ENCODE measurements around the gene TYROBP.

DNA sequence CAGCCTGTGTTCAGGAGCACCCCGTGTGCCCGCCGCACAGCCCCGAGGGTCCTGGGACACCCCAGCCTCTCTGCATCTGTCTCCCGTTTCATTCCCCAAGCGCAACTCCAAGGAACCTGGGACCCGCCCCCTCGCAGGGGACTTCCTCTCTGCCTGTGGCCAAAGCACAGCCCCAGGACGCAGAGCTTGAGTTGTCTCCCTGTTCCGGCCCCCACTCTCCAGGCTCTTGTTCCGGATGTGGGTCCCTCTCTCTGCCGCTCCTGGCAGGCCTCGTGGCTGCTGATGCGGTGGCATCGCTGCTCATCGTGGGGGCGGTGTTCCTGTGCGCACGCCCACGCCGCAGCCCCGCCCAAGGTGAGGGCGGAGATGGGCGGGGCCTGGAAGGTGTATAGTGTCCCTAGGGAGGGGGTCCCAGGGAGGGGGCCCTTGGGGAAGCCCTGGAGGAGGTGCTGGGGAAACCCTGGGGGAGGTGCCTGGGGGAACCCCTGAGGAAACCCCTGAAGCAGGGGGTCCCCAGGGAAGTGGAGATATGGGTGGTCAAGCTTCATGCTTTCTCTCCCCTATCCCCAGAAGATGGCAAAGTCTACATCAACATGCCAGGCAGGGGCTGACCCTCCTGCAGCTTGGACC, 4.4 kb downstream of the TYROBP start:
- TF ChIP-seq, protein P1, sequence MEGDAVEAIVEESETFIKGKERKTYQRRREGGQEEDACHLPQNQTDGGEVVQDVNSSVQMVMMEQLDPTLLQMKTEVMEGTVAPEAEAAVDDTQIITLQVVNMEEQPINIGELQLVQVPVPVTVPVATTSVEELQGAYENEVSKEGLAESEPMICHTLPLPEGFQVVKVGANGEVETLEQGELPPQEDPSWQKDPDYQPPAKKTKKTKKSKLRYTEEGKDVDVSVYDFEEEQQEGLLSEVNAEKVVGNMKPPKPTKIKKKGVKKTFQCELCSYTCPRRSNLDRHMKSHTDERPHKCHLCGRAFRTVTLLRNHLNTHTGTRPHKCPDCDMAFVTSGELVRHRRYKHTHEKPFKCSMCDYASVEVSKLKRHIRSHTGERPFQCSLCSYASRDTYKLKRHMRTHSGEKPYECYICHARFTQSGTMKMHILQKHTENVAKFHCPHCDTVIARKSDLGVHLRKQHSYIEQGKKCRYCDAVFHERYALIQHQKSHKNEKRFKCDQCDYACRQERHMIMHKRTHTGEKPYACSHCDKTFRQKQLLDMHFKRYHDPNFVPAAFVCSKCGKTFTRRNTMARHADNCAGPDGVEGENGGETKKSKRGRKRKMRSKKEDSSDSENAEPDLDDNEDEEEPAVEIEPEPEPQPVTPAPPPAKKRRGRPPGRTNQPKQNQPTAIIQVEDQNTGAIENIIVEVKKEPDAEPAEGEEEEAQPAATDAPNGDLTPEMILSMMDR (IDR thresholded peaks at IDR 0.05; ENCODE audit: low read depth, low read length, missing input control): no peak
- TF ChIP-seq, protein P2, sequence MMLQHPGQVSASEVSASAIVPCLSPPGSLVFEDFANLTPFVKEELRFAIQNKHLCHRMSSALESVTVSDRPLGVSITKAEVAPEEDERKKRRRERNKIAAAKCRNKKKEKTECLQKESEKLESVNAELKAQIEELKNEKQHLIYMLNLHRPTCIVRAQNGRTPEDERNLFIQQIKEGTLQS (IDR thresholded peaks at IDR 0.05): no peak
- TF ChIP-seq, protein P3, sequence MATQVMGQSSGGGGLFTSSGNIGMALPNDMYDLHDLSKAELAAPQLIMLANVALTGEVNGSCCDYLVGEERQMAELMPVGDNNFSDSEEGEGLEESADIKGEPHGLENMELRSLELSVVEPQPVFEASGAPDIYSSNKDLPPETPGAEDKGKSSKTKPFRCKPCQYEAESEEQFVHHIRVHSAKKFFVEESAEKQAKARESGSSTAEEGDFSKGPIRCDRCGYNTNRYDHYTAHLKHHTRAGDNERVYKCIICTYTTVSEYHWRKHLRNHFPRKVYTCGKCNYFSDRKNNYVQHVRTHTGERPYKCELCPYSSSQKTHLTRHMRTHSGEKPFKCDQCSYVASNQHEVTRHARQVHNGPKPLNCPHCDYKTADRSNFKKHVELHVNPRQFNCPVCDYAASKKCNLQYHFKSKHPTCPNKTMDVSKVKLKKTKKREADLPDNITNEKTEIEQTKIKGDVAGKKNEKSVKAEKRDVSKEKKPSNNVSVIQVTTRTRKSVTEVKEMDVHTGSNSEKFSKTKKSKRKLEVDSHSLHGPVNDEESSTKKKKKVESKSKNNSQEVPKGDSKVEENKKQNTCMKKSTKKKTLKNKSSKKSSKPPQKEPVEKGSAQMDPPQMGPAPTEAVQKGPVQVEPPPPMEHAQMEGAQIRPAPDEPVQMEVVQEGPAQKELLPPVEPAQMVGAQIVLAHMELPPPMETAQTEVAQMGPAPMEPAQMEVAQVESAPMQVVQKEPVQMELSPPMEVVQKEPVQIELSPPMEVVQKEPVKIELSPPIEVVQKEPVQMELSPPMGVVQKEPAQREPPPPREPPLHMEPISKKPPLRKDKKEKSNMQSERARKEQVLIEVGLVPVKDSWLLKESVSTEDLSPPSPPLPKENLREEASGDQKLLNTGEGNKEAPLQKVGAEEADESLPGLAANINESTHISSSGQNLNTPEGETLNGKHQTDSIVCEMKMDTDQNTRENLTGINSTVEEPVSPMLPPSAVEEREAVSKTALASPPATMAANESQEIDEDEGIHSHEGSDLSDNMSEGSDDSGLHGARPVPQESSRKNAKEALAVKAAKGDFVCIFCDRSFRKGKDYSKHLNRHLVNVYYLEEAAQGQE (IDR thresholded peaks at IDR 0.05): no peak
- no peak for TF ChIP-seq RAD21 (IDR thresholded peaks at IDR 0.05)
- TF ChIP-seq GABPA (IDR thresholded peaks at IDR 0.05 in 1 of 2, conservative IDR thresholded peaks at IDR 0.05 in 1 of 2): peak in 1 of 2 donors; percentile 10
- TF ChIP-seq, protein P4, sequence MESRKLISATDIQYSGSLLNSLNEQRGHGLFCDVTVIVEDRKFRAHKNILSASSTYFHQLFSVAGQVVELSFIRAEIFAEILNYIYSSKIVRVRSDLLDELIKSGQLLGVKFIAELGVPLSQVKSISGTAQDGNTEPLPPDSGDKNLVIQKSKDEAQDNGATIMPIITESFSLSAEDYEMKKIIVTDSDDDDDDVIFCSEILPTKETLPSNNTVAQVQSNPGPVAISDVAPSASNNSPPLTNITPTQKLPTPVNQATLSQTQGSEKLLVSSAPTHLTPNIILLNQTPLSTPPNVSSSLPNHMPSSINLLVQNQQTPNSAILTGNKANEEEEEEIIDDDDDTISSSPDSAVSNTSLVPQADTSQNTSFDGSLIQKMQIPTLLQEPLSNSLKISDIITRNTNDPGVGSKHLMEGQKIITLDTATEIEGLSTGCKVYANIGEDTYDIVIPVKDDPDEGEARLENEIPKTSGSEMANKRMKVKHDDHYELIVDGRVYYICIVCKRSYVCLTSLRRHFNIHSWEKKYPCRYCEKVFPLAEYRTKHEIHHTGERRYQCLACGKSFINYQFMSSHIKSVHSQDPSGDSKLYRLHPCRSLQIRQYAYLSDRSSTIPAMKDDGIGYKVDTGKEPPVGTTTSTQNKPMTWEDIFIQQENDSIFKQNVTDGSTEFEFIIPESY (IDR thresholded peaks at IDR 0.05): no peak
- TF ChIP-seq, protein P5, sequence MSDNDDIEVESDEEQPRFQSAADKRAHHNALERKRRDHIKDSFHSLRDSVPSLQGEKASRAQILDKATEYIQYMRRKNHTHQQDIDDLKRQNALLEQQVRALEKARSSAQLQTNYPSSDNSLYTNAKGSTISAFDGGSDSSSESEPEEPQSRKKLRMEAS (IDR thresholded peaks at IDR 0.05): no peak
- no peak for TF ChIP-seq HNF4A (conservative IDR thresholded peaks at IDR 0.05)
